Neural cell (in vitro differentiated cells): ENCODE measurements around the gene BAD. TPM values are rescaled to one million over a fixed set of nuclear protein-coding genes. Genes with fewer than 3 reads are reported as not detected.

Experiments
- H2AFZ ChIP-seq: fragments of 200-600, 300-800 bp; sonication (generic), shearing (Covaris generic); 2 replicates; pipeline ENCODE4 v1.6.0; 2014; ENCODE audit warnings: low read depth, mild to moderate bottlenecking, antibody characterized with exemption, low read length, moderate library complexity
- H3F3A ChIP-seq: fragments of 200-600 bp; shearing (Covaris generic); 2 replicates; pipeline ENCODE4 v1.6.1; 2016; ENCODE audit warnings: mild to moderate bottlenecking, moderate library complexity, mixed read lengths, antibody characterized with exemption, low read length; ENCODE audit not compliant: insufficient read depth, poor library complexity, severe bottlenecking
- H3K27ac ChIP-seq: fragments of 200-600, 300-800 bp; sonication (generic), shearing (Covaris generic); 2 replicates; pipeline ENCODE4 v1.5.1; 2014; ENCODE audit warnings: mild to moderate bottlenecking, low read length, moderate library complexity
- H3K27me3 ChIP-seq: fragments of 300-800, 200-600 bp; sonication (generic), shearing (Covaris generic); 2 replicates; pipeline ENCODE4 v1.6.0; 2014; ENCODE audit warnings: mild to moderate bottlenecking, low read depth, low read length, moderate library complexity; ENCODE audit not compliant: insufficient read depth
- H3K36me3 ChIP-seq: fragments of 300-800, 200-600 bp; sonication (generic), shearing (Covaris generic); 2 replicates; pipeline ENCODE4 v1.5.1; 2014; ENCODE audit warnings: mild to moderate bottlenecking, antibody characterized with exemption, low read length, moderate library complexity; ENCODE audit not compliant: insufficient read depth
- H3K4me2 ChIP-seq: fragments of 300-800, 200-600 bp; sonication (generic), shearing (Covaris generic); 2 replicates; pipeline ENCODE4 v1.6.0; 2014; ENCODE audit warnings: mild to moderate bottlenecking, low read length
- H3K4me3 ChIP-seq: fragments of 300-800, 200-600 bp; sonication (generic), shearing (Covaris generic); 2 replicates; pipeline ENCODE4 v1.5.1; 2014; ENCODE audit warnings: mild to moderate bottlenecking, low read length, moderate library complexity
- H3K79me2 ChIP-seq: fragments of 200-600 bp; shearing (Covaris generic); replicated peaks from 2 replicates; pipeline ENCODE4 v1.6.0; 2014; ENCODE audit warnings: mild to moderate bottlenecking, low read length, moderate library complexity; ENCODE audit not compliant: insufficient read depth
- H3K9ac ChIP-seq: fragments of 300-800, 200-600 bp; sonication (generic), shearing (Covaris generic); 2 replicates; pipeline ENCODE4 v1.6.1; 2016; ENCODE audit warnings: mild to moderate bottlenecking, low read length, mixed read lengths
- H3K9me2 ChIP-seq: fragments of 200-600 bp; shearing (Covaris generic); 2 replicates; pipeline ENCODE4 v1.6.1; 2016; ENCODE audit warnings: mild to moderate bottlenecking, low read length, mixed read lengths; ENCODE audit not compliant: insufficient read depth
- H3K9me3 ChIP-seq: fragments of 200-600, 300-800 bp; sonication (generic), shearing (Covaris generic); 2 replicates; pipeline ENCODE4 v1.6.1; 2016; ENCODE audit warnings: mild to moderate bottlenecking, mixed run types, low read length, moderate library complexity, mixed read lengths
- H4K20me1 ChIP-seq: fragments of 200-600 bp; shearing (Covaris generic); 2 replicates; pipeline ENCODE4 v1.6.1; 2016; ENCODE audit warnings: mild to moderate bottlenecking, mixed run types; ENCODE audit not compliant: insufficient read depth
- CTCF ChIP-seq: fragments of 450-650 bp; IDR thresholded peaks from 2 replicates; pipeline ENCODE4 v1.5.1; 2014; ENCODE audit warnings: antibody characterized with exemption, mild to moderate bottlenecking, moderate library complexity; ENCODE audit not compliant: poor library complexity, severe bottlenecking
- EP300 ChIP-seq: fragments of 450-650 bp; conservative IDR thresholded peaks from 2 replicates; pipeline ENCODE4 v1.6.1; 2014; ENCODE audit warnings: antibody characterized with exemption, mild to moderate bottlenecking, moderate library complexity; ENCODE audit not compliant: poor library complexity, severe bottlenecking
- EZH2 ChIP-seq: fragments of 200-600, 300-800 bp; shearing (Covaris generic), sonication (generic); IDR thresholded peaks from 2 replicates; pipeline ENCODE4 v1.6.1; 2014; ENCODE audit warnings: antibody characterized with exemption, low read length, borderline replicate concordance, mild to moderate bottlenecking; ENCODE audit not compliant: insufficient read depth, poor library complexity, severe bottlenecking
- MXI1 ChIP-seq: fragments of 450-650 bp; conservative IDR thresholded peaks from 2 replicates; pipeline ENCODE4 v1.6.1; 2014; ENCODE audit warnings: antibody characterized with exemption, mild to moderate bottlenecking; ENCODE audit not compliant: poor library complexity, severe bottlenecking
- POLR2AphosphoS5 ChIP-seq: IDR thresholded peaks from 2 replicates; pipeline ENCODE4 v1.6.1; 2012
- RAD21 ChIP-seq: fragments of 450-650 bp; conservative IDR thresholded peaks from 2 replicates; pipeline ENCODE4 v1.6.1; 2014; ENCODE audit warnings: antibody characterized with exemption, mild to moderate bottlenecking, moderate library complexity
- SMC3 ChIP-seq: fragments of 450-650 bp; conservative IDR thresholded peaks from 2 replicates; pipeline ENCODE4 v1.6.1; 2014; ENCODE audit warnings: antibody characterized with exemption, mild to moderate bottlenecking, moderate library complexity; ENCODE audit not compliant: poor library complexity
- TAF1 ChIP-seq: IDR thresholded peaks from 2 replicates; pipeline ENCODE4 v1.6.1; 2012; ENCODE audit warnings: low read depth
- polyA plus RNA-seq: library from polyadenylated mRNA; depleted of rRNA; stranded (reverse); fragments of >200 nt; gene quantifications from 2 replicates; pipeline ENCODE4 v1.2.3, GENCODE V29; 2014
- TF ChIP-seq, protein P1 (sequence below): IDR thresholded peaks from 2 replicates; pipeline ENCODE4 v1.6.1; 2012; ENCODE audit warnings: borderline replicate concordance

Gene BAD
- polyA plus RNA-seq, 1 donor from 2014 or later, result 219 TPM

GRCh38 chr11:64230985-64231365, 53.5 kb downstream of the BAD start:
- Histone ChIP-seq H4K20me1 (no peaks in the 10 kb centered on the region), H3K27ac (peak overlapping the region; percentile 88), H3K4me3 (peak overlapping the region; percentile 94), H3K9ac (peak overlapping the region; percentile 88), H2AFZ (peak overlapping the region; percentile 72), H3K36me3 (no peaks in the 10 kb centered on the region), H3K9me2 (no peaks in the 10 kb centered on the region), H3K9me3 (no peaks in the 10 kb centered on the region), H3K4me2 (peak overlapping the region; percentile 54), H3K79me2 (peaks cover 4% of the 10 kb centered on the region), H3F3A (no peaks in the 10 kb centered on the region), H3K27me3 (peaks cover 8% of the 10 kb centered on the region)
- no peak for TF ChIP-seq RAD21
- no peak for TF ChIP-seq TAF1
- no peak for TF ChIP-seq POLR2AphosphoS5
- no peak for TF ChIP-seq EP300

- Histone ChIP-seq H3K79me2 (peaks cover 6% of the 10 kb centered on the region), H3K27ac (peak within 1 kb of the TSS; percentile 88), H3K9ac (peak within 1 kb of the TSS; percentile 88)
These were observed 54.1 kb downstream of the BAD start, which contains the start of gene DNAJC4 for GRCh38 chr11:64230171-64230984. DNAJC4 (plus strand) TSS chr11:64230548; CDS start chr11:64230855, 307 bp downstream.

More at GRCh38 chr11:64230171-64230984, 54.1 kb downstream of the BAD start, which contains the start of gene DNAJC4:
- no peaks in the 10 kb centered on the region for H3K36me3 ChIP-seq
- H3F3A ChIP-seq, result no peaks in the 10 kb centered on the region
- H3K9me2 ChIP-seq, result no peaks in the 10 kb centered on the region
- H3K27me3 ChIP-seq, result peaks cover 8% of the 10 kb centered on the region
- H2AFZ ChIP-seq, result peak within 1 kb of the TSS; percentile 72
- peak within 1 kb of the TSS; percentile 94 for H3K4me3 ChIP-seq
- no peaks in the 10 kb centered on the region for H3K9me3 ChIP-seq
- peak within 1 kb of the TSS; percentile 70 for H3K4me2 ChIP-seq
- no peaks in the 10 kb centered on the region for H4K20me1 ChIP-seq
- peak; percentile 14 for TF ChIP-seq SMC3
- TF ChIP-seq EZH2, result no peak
- TF ChIP-seq CTCF, result no peak
- peak; percentile 69 for TF ChIP-seq MXI1
- TF ChIP-seq EP300, result peak; percentile 76
- no peak for TF ChIP-seq TAF1
- peak; percentile 73 for TF ChIP-seq POLR2AphosphoS5
- TF ChIP-seq, protein P1, sequence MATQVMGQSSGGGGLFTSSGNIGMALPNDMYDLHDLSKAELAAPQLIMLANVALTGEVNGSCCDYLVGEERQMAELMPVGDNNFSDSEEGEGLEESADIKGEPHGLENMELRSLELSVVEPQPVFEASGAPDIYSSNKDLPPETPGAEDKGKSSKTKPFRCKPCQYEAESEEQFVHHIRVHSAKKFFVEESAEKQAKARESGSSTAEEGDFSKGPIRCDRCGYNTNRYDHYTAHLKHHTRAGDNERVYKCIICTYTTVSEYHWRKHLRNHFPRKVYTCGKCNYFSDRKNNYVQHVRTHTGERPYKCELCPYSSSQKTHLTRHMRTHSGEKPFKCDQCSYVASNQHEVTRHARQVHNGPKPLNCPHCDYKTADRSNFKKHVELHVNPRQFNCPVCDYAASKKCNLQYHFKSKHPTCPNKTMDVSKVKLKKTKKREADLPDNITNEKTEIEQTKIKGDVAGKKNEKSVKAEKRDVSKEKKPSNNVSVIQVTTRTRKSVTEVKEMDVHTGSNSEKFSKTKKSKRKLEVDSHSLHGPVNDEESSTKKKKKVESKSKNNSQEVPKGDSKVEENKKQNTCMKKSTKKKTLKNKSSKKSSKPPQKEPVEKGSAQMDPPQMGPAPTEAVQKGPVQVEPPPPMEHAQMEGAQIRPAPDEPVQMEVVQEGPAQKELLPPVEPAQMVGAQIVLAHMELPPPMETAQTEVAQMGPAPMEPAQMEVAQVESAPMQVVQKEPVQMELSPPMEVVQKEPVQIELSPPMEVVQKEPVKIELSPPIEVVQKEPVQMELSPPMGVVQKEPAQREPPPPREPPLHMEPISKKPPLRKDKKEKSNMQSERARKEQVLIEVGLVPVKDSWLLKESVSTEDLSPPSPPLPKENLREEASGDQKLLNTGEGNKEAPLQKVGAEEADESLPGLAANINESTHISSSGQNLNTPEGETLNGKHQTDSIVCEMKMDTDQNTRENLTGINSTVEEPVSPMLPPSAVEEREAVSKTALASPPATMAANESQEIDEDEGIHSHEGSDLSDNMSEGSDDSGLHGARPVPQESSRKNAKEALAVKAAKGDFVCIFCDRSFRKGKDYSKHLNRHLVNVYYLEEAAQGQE, result peak; percentile 20
- no peak for TF ChIP-seq RAD21
